ENCODE data around the gene P3R3URF.

- no peak for TF ChIP-seq ZNF274 (IDR thresholded peaks at IDR 0.05; ENCODE audit: low read depth, low read length)
- no peak for TF ChIP-seq SUZ12 (IDR thresholded peaks at IDR 0.05; ENCODE audit: extremely low read depth, insufficient read depth, insufficient read length)
- no peak for TF ChIP-seq YY1 (IDR thresholded peaks at IDR 0.05; ENCODE audit: insufficient read depth, insufficient read length)
These were observed 42.4 kb downstream of the P3R3URF start for GRCh38 chr1:46133781-46134350.
